A549 (cell line): ENCODE results near the gene RAB26. TPM values are rescaled to one million over a fixed set of nuclear protein-coding genes. Genes with fewer than 3 reads are reported as not detected.

Source experiments
- ATAC-seq, 2 experiments: fragments of 200-7000 bp in 1 of 2; fragments of >200 bp in 1 of 2; cut with Nextera tagmentation in 1 of 2; cut with Tn5 transposase in 1 of 2; 3 replicates each; pipeline versions ENCODE4 v1.8.0 to v1.9.1; 2018 to 2020; ENCODE audit warnings: mild to moderate bottlenecking in 1 of 2, moderate library complexity in 1 of 2
- CTCF ChIA-PET: fragments of 300-600 bp; sonication (Branson Sonifier 250); formaldehyde crosslinking; extraction: SDS; loops from one replicate; lab custom pipeline; 2021; ENCODE audit warnings: antibody characterized with exemption, inconsistent platforms; lab: Yijun Ruan, JAX
- POLR2A ChIA-PET: fragments of 350-600 bp; formaldehyde crosslinking; extraction: SDS; loops from one replicate; lab custom pipeline; 2021; ENCODE audit warnings: antibody characterized with exemption, inconsistent platforms; lab: Yijun Ruan, JAX
- DNase-seq, 2 experiments: peaks; one replicate each; pipeline versions ENCODE4 v3.0.0 to v3.0.0-alpha.2; 2011 to 2016; ENCODE audit warnings: low read depth in 1 of 2, low spot score in 1 of 2
- FAIRE-seq: peaks from 2 replicates; lab custom pipeline; 2011; peaks lifted over from hg19 to GRCh38; lab: Jason Lieb, UNC
- H3K27ac ChIP-seq, 2 experiments: fragments of >200 bp; sonication (Bioruptor Twin); formaldehyde crosslinking; 3 replicates each; pipeline ENCODE4 v1.5.1; 2016 to 2017
- H3K4me1 ChIP-seq: fragments of >200 bp; sonication (Bioruptor Twin); formaldehyde crosslinking; 3 replicates; pipeline ENCODE4 v1.6.1; 2016
- H3K4me2 ChIP-seq: fragments of >200 bp; sonication (Bioruptor Twin); formaldehyde crosslinking; 3 replicates; pipeline ENCODE4 v1.6.1; 2016
- H3K4me3 ChIP-seq: fragments of >200 bp; sonication (Bioruptor Twin); formaldehyde crosslinking; 3 replicates; pipeline ENCODE4 v1.5.1; 2016
- H3K9me3 ChIP-seq: fragments of >200 bp; sonication (Bioruptor Twin); formaldehyde crosslinking; 3 replicates; pipeline ENCODE4 v1.6.1; 2016
- BHLHE40 ChIP-seq: IDR thresholded peaks from 2 replicates; pipeline ENCODE4 v1.6.1; 2012; ENCODE audit warnings: low read depth, low read length, inconsistent platforms
- CHD4 ChIP-seq: fragments of 200-600 bp; sonication (generic); IDR thresholded peaks from 2 replicates; pipeline ENCODE4 v1.6.1; 2016; ENCODE audit warnings: antibody characterized with exemption, mild to moderate bottlenecking, borderline replicate concordance
- EHF ChIP-seq: fragments of 250-450 bp; sonication (Bioruptor Pico); IDR thresholded peaks from 2 replicates; pipeline ENCODE4 v1.5.0; 2020; ENCODE audit warnings: mild to moderate bottlenecking
- FOSB ChIP-seq: fragments of 250-450 bp; sonication (Bioruptor Pico); IDR thresholded peaks from 2 replicates; pipeline ENCODE4 v1.5.0; 2020; ENCODE audit warnings: mild to moderate bottlenecking, moderate library complexity
- HDAC2 ChIP-seq: fragments of 200-600 bp; sonication (generic); IDR thresholded peaks from 2 replicates; pipeline ENCODE4 v1.6.1; 2016
- HOXB5 ChIP-seq: fragments of 250-450 bp; sonication (Bioruptor Pico); IDR thresholded peaks from 2 replicates; pipeline ENCODE4 v1.5.0; 2020; ENCODE audit warnings: mild to moderate bottlenecking, moderate library complexity
- JUN ChIP-seq, 2 experiments: fragments of >200 bp; sonication (Bioruptor Twin); formaldehyde crosslinking; IDR thresholded peaks; 2 replicates in 1 of 2; 3 replicates in 1 of 2; pipeline ENCODE4 v1.6.1; 2016 to 2017
- KDM1A ChIP-seq: fragments of 200-600 bp; sonication (generic); IDR thresholded peaks from 2 replicates; pipeline ENCODE4 v1.6.1; 2016; ENCODE audit warnings: low read depth, mild to moderate bottlenecking
- KDM5A ChIP-seq: fragments of 200-600 bp; sonication (generic); IDR thresholded peaks from 2 replicates; pipeline ENCODE4 v1.6.1; 2016; ENCODE audit warnings: antibody characterized with exemption, mild to moderate bottlenecking
- MYC ChIP-seq: IDR thresholded peaks from 2 replicates; pipeline ENCODE4 v1.6.1; 2012; ENCODE audit warnings: mild to moderate bottlenecking, inconsistent platforms, low read length, improper control_type of control experiment, borderline replicate concordance
- NPAS2 ChIP-seq: fragments of 250-450 bp; sonication (Bioruptor Pico); IDR thresholded peaks from 2 replicates; pipeline ENCODE4 v1.8.0; 2022; ENCODE audit warnings: mild to moderate bottlenecking, moderate library complexity, borderline replicate concordance
- POLR2A ChIP-seq: IDR thresholded peaks from 2 replicates; pipeline ENCODE4 v1.6.1; 2012; ENCODE audit warnings: mild to moderate bottlenecking, low read length
- RARB ChIP-seq: fragments of 250-450 bp; sonication (Bioruptor Pico); IDR thresholded peaks from 2 replicates; pipeline ENCODE4 v1.8.0; 2021; ENCODE audit warnings: mild to moderate bottlenecking, moderate library complexity
- RCOR1 ChIP-seq: fragments of 150-350 bp; IDR thresholded peaks from 2 replicates; pipeline ENCODE4 v1.6.1; 2014; ENCODE audit warnings: antibody characterized with exemption, low read length, low read depth
- ZNF302 ChIP-seq: fragments of 250-450 bp; sonication (Bioruptor Pico); IDR thresholded peaks from 2 replicates; pipeline ENCODE4 v1.9.0; 2021; ENCODE audit warnings: inconsistent platforms, mild to moderate bottlenecking, moderate library complexity
- WGBS: methylation state at CpG from one replicate; pipeline ENCODE4 v1.1.6; 2017; ENCODE audit errors: missing lambda C conversion rate; 5-methylcytosine and 5-hydroxymethylcytosine counted together
- polyA plus RNA-seq, 4 experiments: library from polyadenylated mRNA; depleted of rRNA in 3 of 4; stranded (reverse); fragments of >200 nt; fragmentation: RNase III in 1 of 4; extraction: RNeasy Plus Mini Kit Qiagen cat#74134 plus additional on column Dnase treatment in 1 of 4; gene quantifications; 2 replicates in 3 of 4; 3 replicates in 1 of 4; pipeline ENCODE4 v1.2.3, GENCODE V29; 2011 to 2017
- TF ChIP-seq, protein P1 (sequence below): IDR thresholded peaks from 2 replicates; pipeline ENCODE4 v1.6.1; 2012; ENCODE audit warnings: low read depth, borderline replicate concordance
- TF ChIP-seq, protein P2 (sequence below): fragments of 250-450 bp; sonication (Bioruptor Pico); IDR thresholded peaks from 2 replicates; pipeline ENCODE4 v1.5.0; 2021; ENCODE audit warnings: mild to moderate bottlenecking, moderate library complexity, borderline replicate concordance
- TF ChIP-seq, protein P3 (sequence below): IDR thresholded peaks from 2 replicates; pipeline ENCODE4 v1.6.1; 2012
- TF ChIP-seq, protein P4 (sequence below): IDR thresholded peaks from 2 replicates; pipeline ENCODE4 v1.6.1; 2012

The RAB26 gene
- polyA plus RNA-seq, 2 of the 4 experiments (the other 2 are of a cell fraction): 6.7 TPM

DNA sequence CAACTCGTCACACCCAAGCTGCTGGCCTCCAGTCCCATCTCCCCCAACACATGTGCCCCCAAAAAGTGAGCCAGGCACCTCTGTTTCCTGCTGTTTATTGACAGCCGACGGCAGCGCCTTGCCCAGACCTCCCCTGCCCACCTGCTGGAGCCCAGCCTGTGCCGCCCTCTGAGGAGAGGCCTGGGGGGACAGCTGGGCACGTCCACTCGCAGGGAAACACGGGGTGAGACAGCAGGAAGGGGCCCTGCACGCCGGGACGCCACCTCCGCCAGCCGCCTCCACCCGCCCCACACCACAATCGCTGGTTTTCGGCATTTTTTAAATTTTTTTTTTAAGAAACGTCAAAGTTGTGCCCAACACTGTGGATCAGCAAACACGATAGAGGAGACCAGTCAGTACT is 28.7 kb downstream of the RAB26 start:
- Histone ChIP-seq H3K4me2 (no peak overlapping the region), H3K4me1 (no peaks in the 10 kb centered on the region), H3K27ac (no peak overlapping the region), H3K4me3 (no peak overlapping the region), H3K9me3 (no peaks in the 10 kb centered on the region)
- DNase-seq (no peak), FAIRE-seq (no peak), ATAC-seq (no peak)
- no peak for TF ChIP-seq NPAS2
- TF ChIP-seq, protein P1, sequence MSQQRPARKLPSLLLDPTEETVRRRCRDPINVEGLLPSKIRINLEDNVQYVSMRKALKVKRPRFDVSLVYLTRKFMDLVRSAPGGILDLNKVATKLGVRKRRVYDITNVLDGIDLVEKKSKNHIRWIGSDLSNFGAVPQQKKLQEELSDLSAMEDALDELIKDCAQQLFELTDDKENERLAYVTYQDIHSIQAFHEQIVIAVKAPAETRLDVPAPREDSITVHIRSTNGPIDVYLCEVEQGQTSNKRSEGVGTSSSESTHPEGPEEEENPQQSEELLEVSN: no peak
- no peak for TF ChIP-seq MYC
- TF ChIP-seq HDAC2: no peak
- TF ChIP-seq KDM1A: no peak
- TF ChIP-seq EHF (CRISPR knock-in tag): no peak
- 92% methylated on average over 18 of the region's 18 CpGs for WGBS
- ChIA-PET CTCF (interaction anchor here (1.0 to 3.1 kb wide), 2 partner anchors 17 to 20 kb away, joined by 4 to 12 read pairs; no protein-coding TSS in a partner anchor), POLR2A (interaction anchor here (0.7 to 2.1 kb wide), 2 partner anchors 12 to 22 kb away, joined by 5 to 9 read pairs; partner anchors contain the start of gene TRAF7)

DNA sequence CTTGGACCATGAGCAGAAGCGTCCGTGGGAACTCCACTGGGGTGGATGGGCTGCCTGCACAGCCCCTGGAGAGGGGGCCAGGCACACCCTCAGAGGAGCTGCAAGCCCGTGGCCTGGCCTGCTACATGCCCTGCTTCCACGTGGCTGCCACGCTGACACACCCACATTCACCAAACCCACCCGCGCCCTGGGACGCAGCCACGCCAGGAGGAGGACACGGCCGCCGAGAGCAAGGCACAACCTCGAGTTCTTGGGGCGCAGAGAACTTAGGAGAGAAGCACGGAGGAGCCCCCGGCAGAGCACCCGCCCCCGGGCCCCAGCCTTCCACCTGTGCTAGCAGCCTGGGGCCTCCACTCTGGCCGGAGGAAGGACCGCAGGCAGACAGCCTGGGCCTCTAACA is 29.1 kb downstream of the RAB26 start:
- CTCF ChIA-PET: interaction anchor here (1.0 to 3.1 kb wide), 2 partner anchors 17 to 20 kb away, joined by 4 to 12 read pairs; no protein-coding TSS in a partner anchor
- Histone ChIP-seq H3K4me1 (no peaks in the 10 kb centered on the region), H3K27ac (no peak overlapping the region), H3K9me3 (no peaks in the 10 kb centered on the region), H3K4me2 (no peak overlapping the region), H3K4me3 (no peak overlapping the region)
- 90% methylated on average over 19 of the region's 20 CpGs for WGBS
- TF ChIP-seq ZNF302 (CRISPR knock-in tag) (no peak), KDM5A (no peak), HOXB5 (CRISPR knock-in tag) (no peak), RCOR1 (no peak), CHD4 (no peak), HDAC2 (no peak), JUN (IDR thresholded peaks at IDR 0.05) (no peak), NPAS2 (no peak), MYC (no peak), POLR2A (no peak), BHLHE40 (no peak), FOSB (CRISPR knock-in tag) (no peak), RARB (CRISPR knock-in tag) (no peak), KDM1A (no peak)
- TF ChIP-seq, protein P2, sequence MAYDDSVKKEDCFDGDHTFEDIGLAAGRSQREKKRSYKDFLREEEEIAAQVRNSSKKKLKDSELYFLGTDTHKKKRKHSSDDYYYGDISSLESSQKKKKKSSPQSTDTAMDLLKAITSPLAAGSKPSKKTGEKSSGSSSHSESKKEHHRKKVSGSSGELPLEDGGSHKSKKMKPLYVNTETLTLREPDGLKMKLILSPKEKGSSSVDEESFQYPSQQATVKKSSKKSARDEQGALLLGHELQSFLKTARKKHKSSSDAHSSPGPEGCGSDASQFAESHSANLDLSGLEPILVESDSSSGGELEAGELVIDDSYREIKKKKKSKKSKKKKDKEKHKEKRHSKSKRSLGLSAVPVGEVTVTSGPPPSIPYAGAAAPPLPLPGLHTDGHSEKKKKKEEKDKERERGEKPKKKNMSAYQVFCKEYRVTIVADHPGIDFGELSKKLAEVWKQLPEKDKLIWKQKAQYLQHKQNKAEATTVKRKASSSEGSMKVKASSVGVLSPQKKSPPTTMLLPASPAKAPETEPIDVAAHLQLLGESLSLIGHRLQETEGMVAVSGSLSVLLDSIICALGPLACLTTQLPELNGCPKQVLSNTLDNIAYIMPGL (CRISPR knock-in tag): no peak
- TF ChIP-seq, protein P1: no peak
- TF ChIP-seq, protein P3, sequence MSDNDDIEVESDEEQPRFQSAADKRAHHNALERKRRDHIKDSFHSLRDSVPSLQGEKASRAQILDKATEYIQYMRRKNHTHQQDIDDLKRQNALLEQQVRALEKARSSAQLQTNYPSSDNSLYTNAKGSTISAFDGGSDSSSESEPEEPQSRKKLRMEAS: no peak
- TF ChIP-seq, protein P4, sequence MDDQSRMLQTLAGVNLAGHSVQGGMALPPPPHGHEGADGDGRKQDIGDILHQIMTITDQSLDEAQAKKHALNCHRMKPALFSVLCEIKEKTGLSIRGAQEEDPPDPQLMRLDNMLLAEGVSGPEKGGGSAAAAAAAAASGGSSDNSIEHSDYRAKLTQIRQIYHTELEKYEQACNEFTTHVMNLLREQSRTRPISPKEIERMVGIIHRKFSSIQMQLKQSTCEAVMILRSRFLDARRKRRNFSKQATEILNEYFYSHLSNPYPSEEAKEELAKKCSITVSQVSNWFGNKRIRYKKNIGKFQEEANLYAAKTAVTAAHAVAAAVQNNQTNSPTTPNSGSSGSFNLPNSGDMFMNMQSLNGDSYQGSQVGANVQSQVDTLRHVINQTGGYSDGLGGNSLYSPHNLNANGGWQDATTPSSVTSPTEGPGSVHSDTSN: no peak
- ATAC-seq: no peak
- DNase-seq: no peak
- POLR2A ChIA-PET: interaction anchor here (2.1 kb wide), 1 partner anchor 22 kb away, joined by 9 read pairs; the partner anchor contains the start of gene TRAF7
- no peak for FAIRE-seq
